K562 (cell line): ENCODE data around the gene SERPING1. TPM values are rescaled to one million over a fixed set of nuclear protein-coding genes. Genes with fewer than 3 reads are reported as not detected.
A peak's percentile ranks its signal among the peaks of the same experiment; 100 is the strongest.

Experiments used
- CUX1 ChIP-seq: fragments of 200-800 bp; sonication (Bioruptor generic); IDR thresholded peaks from 2 replicates; pipeline ENCODE4 v1.6.1; 2016; ENCODE audit warnings: missing genetic modification characterization, missing compliant biosample characterization
- HNRNPLL ChIP-seq: fragments of 200-400 bp; formaldehyde crosslinking; IDR thresholded peaks from 2 replicates; pipeline ENCODE4 v1.6.1; 2017; ENCODE audit warnings: low read length, low read depth, mild to moderate bottlenecking; ENCODE audit not compliant: poor library complexity, severe bottlenecking
- SFPQ ChIP-seq: fragments of 200-400 bp; formaldehyde crosslinking; IDR thresholded peaks from 2 replicates; pipeline ENCODE4 v1.6.1; 2017; ENCODE audit warnings: mild to moderate bottlenecking, low read depth, low read length, moderate library complexity
- TBL1XR1 ChIP-seq, 2 experiments: IDR thresholded peaks; 2 replicates each; pipeline ENCODE4 v1.6.1; 2012; ENCODE audit warnings: improper control_type of control experiment in 2 of 2, low read length in 2 of 2, mild to moderate bottlenecking in 1 of 2
- TFE3 ChIP-seq: fragments of 450-650 bp; formaldehyde crosslinking; IDR thresholded peaks from 2 replicates; pipeline ENCODE4 v1.4.0; 2020; ENCODE audit warnings: mild to moderate bottlenecking, mixed read lengths
- ZNF507 ChIP-seq: conservative IDR thresholded peaks from 2 replicates; pipeline ENCODE4 v1.6.1; 2017; ENCODE audit warnings: missing genetic modification characterization, missing compliant biosample characterization
- ZNF695 ChIP-seq: fragments of 450-650 bp; formaldehyde crosslinking; IDR thresholded peaks from 2 replicates; pipeline ENCODE4 v1.4.0; 2020; ENCODE audit warnings: mild to moderate bottlenecking, moderate library complexity
- polyA plus RNA-seq, 8 experiments: library from polyadenylated mRNA; depleted of rRNA in 4 of 8; stranded (reverse) in 5 of 8; unstranded in 3 of 8; fragments of >200 nt; fragmentation: Nextera tagmentation in 2 of 8; fragmentation: Illumina TruSeq in 1 of 8; extraction: Ambion mirVana in 2 of 8; extraction: Trizol in 1 of 8; gene quantifications; 2 replicates each; pipeline versions ENCODE4 v1.2.1 to v1.2.3, GENCODE V29; 2011 to 2014; ENCODE audit warnings: inconsistent platforms in 1 of 8, missing spikeins in 1 of 8
- total RNA-seq, 7 experiments: library from RNA; depleted of rRNA in 6 of 7; stranded (reverse); fragments of >200 nt in 6 of 7; fragmentation: Illumina TruSeq in 2 of 7; extraction: Trizol in 2 of 7; gene quantifications; 2 replicates each; pipeline versions ENCODE4 v1.2.1 to v1.2.3, GENCODE V29; 2011 to 2021; ENCODE audit warnings: low replicate concordance in 1 of 7

Gene SERPING1
- total and polyA plus RNA-seq, 9 of the 15 experiments (the other 6 are each of a cell fraction or from before 2014, with no cell fraction given), result 0.10 to 1.00 (median 0.21) TPM; not detected in 2

- TF ChIP-seq HNRNPLL (peak; percentile 63), ZNF507 (tag) (no peak), CUX1 (no peak), TFE3 (CRISPR knock-in tag) (no peak), SFPQ (no peak), TBL1XR1 (IDR thresholded peaks at IDR 0.05; ENCODE audit: low read length in 2 of 2) (no peak; a peak in 1 of 4 replicates), ZNF695 (no peak)
Measured at GRCh38 chr11:57657194-57658022, 59.9 kb downstream of the SERPING1 start, which contains the start of gene CLP1 (continued).
